ENCODE measurements around the gene DNAJC8. TPM values are rescaled to one million over a fixed set of nuclear protein-coding genes. Genes with fewer than 3 reads are reported as not detected.

The DNAJC8 gene
- polyA plus RNA-seq, 4 donors, result 146 to 175 (median 157) TPM

DNA sequence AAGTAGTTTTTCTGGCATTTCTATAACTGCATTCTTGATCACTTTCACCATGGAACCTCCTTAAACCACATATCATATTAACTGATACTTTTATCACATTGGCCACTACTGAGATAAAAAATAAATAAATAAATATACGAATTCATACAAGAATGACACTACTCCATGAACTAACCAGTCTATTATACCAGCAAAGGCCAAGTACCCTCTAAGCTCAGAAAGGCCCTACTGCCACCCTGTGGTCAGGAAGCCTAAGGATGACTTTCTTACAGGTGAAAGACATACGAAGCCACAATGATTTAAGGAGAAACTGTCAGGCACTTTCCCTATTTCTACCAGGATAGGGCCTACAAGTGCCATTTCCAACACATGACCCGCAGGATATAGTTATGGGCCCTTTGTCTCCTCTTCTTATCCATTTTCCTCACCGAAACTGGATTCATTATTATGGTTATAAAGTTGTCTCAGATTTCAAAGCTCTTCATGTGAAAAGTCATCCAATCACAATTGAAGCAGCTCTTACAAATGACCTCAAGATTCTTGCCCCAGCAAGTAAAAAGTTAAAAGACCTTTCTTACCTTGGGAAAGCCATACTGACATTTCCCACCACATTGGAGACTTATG lies 23.9 kb downstream of the DNAJC8 start:
- peak in 1 of 4 donors; percentile 33 for DNase-seq (ENCODE audit: low read depth in 4 of 4, low spot score in 2 of 4)

DNA sequence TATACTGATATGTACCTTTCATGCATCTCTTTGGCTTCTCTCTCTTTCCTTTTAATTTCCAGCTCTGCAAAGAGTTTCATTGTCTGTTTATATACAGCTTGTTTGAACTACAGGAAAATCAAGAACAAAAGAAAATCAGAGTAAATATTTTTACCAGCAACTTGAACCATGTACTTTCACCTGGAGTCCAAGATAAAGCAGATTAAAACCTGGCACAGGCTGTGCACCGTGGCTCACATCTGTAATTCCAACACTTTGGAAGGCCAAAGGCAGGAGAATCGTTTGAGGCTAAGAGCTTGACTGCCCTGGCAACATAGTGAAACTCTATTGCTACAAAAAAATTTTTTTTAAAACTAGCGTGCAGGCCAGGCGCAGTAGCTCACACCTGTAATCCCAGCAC lies 27.6 kb downstream of the DNAJC8 start:
- DNase-seq (ENCODE audit: low read depth in 4 of 4, low spot score in 2 of 4), result no peak

DNA sequence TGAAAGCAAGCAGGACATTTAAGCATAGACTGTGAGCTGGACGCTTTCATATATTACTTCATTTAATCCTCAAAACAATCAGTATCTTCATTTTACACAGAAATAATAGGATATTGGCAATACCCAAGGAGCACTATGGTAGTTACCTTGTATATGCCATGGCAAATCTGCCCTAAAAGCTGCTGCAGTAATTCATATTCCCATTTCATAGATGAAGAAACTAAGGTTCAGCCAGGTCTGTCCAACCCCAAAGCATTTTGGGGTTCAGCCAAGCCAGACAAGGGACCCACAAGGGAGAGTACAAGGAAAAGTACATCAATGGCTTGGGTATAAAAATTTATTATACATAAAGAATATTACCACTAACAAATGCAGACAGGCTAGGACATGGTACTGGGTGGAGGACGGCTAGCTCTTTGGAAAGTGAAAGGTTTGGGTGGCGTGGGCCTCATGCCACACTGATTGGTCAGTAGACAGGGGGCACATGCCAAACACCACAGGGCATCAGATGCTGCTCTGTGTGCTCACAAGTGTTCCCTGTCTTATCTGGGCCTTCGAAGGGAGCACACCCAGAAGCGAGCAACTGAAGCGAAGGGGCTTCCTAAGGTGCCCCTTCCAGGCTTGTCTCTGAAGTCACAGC lies 32.5 kb downstream of the DNAJC8 start:
- DNase-seq (ENCODE audit: low read depth in 4 of 4, low spot score in 2 of 4), result no peak

DNA sequence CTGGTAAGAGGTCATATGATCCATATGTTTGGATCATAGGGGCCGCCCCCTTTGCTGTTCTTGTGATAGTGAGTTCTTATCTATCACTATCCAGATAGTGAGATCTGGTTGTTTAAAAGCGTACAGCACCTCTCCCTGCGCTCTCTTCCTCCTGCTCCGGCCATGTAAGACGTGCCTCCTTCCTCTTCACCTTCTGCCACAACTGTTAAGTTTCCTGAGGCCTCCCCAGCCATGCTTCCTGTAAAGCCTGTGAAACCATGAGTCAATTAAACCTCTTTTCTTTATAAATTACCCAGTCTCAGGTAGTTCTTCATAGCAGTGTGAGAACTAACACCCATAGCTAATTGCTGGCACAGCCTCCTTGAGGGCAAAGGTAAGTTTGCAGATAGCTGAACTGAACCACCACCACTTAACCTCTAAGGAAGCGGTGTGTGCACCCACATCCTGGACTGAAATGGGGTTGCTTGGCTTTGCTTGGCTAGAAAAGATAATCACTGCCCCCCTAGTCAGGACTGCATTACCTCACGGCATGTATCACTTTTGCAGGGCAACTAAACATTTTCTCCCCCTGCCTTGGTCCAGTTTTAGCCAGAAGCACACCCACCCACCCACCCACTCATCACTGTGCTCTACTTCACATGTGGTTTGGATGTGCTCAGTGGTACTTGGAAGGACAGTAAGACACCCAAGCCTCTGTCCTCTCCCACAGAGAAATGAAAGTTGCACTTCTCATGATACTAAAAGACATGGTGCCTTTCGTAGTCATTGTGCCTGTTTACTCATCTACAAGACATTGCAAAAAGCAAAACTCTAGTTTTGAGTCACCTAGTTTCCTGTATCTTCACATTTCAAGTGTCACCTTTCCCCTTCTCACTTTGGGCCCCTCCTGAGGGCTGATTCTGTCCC lies 33.2 kb downstream of the DNAJC8 start:
- no peak for DNase-seq (ENCODE audit: low read depth in 4 of 4, low spot score in 2 of 4)

DNA sequence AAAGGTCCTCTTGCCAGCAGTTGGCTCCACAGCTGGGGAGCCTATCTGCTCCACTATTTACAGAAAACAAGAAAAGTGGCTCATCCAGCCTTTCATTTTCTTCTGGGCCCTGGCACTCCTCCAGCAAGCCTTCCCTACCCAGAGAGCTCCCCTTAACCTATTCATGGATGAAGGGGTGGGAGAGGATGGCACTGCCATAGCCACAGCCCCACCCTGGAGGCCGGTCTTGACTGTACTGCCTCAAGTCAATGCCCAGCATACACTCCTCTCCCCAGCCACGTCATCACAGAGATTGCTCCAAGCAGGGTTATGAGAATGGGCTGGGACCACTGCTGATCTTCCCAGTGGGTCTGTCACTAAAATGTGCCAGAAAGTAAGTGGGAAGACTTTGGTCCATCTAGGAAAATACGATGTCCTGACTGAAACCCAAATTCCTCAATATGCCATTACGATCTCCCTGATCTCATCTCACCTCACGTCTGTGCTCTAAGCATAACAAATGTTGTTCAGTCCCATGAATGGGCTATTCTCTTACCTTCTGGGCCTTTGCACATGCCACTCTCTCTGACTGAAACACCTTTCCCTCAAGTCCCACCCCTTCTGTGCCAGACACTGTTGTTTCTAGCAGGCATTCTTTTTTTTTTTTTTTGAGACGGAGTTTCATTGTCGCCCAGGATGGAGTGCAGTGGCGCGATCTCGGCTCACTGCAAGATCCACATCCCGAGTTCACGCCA lies 35.0 kb downstream of the DNAJC8 start:
- DNase-seq (ENCODE audit: low read depth in 4 of 4, low spot score in 2 of 4), result no peak

DNA sequence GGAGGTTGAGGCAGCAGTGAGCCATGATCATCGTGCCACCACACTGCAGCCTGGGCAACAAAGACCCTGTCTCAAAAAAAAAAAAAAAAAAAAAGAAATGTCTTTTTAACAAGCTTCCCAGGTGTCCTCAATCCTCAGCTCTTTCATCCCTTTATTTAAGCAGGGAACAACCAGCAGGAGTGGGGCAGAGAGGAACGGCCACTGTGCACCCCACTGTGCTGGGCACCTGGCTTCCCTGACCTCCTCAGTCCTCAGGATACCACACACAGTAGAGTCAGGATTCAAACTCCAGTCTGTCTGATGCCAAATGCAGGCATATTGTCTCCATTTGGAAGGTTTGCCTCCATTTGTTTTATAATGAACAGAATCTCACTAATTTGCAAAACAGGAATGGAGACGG lies 36.5 kb downstream of the DNAJC8 start:
- DNase-seq (ENCODE audit: low read depth in 4 of 4, low spot score in 2 of 4), result no peak

DNA sequence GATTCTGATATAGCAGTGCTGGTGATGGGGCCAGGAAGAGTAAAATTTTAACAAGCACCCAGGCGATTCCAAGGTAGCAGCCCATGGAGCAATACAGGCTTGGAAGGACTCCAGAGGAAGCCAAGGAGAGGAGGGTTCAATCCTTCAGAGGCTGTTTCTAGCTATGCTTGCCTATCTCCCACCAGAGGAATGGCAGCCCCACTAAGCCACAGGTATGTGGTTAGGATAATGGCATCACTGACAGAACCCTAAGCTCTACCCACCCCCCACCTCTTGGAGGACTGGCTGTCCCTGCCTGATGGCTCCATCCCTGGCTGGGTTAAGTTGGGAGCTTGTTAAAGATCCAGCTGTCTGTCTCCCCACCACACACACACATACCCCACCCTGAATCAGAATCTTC lies 37.0 kb downstream of the DNAJC8 start:
- DNase-seq (ENCODE audit: low read depth in 4 of 4, low spot score in 2 of 4), result no peak

DNA sequence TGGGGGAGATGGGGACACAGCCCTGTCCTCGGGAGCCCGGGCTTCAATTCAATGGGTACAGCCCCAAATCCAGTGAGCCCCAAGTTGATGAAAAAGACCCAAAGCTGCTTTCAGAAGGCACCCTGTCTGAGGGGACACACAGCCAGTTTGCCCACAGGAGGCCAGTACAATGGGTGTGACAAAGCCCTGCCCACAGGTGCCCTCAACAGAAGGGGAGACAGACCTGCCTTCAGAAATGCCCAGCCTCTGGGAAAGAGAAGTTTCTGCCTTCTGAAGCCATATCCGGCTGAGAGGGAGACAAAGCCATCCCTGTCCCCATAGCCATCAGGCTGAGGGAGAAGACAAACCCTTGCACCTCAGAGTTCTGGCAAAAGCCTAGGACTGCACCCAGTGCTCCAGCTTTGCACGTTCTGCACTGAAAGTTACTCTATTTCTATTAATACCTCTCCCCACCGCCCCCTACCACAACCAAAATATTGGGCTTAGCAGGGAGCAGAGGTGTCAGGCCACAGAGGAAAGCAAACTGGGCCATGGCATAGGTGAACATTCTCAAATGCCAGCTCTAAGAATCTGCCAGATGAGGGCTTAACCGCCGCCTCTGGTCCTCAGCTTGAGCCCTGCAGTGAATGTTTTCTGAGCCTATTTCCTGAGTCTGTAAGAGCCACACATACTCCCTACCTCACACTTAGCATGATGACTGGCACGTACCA lies 38.3 kb downstream of the DNAJC8 start:
- DNase-seq (ENCODE audit: low read depth in 4 of 4, low spot score in 2 of 4), result no peak

DNA sequence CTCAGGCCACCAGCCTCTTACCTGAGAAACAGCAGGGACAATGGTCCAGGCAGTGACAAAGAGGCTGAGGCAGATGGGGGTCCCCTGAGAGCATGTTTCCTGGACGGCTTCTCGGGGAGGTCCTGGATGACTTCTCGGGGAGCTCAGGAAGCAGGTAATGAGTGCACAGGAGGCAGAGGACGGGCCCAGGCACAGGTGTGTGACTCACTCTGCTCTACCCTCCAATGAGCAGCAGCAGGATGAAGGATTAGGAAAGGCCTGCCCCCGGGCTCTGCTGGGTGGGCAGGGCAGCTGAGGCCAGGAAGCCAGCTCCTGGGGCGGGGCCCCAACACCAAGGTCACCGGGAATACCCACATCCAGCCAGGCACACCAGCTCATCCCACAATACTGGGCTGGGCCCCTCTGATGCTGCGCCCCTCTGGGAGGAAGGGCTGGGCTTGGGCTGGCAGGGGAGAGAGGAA lies 39.1 kb downstream of the DNAJC8 start:
- no peak for DNase-seq (ENCODE audit: low read depth in 4 of 4, low spot score in 2 of 4)

DNA sequence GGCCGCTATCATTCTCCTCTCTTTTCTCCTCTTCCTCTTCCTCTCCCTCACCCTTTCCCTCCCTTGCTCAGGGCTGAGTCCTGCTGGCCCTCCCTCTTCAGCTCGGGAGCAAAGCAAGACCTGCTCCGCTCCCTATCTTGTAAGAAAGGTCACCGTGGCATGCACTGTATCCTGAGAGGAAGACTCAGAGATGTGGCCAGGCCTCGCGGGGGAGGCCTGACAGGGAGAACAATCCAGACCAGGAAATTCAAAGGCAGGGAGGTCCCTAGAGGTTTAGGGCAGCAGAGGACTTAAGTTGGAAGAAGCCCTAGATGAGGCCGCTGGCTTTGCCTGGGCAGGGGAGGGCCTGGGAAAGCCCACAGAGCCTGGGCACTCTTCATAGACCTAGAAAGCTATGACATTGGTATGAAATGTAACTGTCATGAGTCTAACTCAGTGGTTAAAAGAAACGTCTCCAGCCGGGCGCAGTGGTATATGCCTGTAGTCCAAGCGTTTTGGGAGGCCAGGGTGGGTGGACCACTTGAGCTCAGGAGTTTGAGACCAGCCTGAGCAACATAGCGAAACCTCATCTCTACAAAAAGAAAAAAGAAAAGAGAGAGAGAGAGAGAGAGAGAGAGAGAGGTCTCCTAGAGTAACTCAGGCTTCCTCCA lies 41.7 kb downstream of the DNAJC8 start:
- no peak for DNase-seq (ENCODE audit: low read depth in 4 of 4, low spot score in 2 of 4)

DNA sequence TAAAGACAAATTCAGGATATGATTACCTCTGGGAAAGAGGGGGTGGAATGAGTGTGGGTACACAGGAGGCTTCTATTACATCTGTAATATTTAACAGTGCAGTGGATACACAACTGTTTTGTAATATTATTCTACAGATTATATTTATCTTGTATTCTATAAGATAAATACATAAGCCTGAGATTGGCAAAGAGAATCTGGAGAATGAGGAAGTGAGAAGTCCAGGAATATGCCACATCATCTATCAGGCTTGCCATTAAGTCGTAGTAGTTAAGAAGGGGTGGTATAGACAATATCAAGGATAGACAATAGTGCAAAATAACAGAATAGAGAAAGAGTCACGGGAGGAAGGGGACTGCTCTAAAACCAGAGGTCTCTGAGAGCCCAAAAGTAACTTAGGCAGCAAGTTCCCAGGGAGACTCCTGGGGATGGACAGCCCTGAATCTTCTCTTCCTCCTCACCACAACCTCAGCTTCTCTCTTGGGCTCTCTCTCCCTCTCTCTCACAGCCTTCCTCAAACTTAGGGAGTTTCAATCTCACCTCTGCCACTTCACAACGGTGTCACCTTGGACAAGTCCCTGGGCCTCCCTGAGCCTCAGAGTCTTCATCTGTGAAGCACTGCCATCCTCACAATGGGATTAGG lies 42.4 kb downstream of the DNAJC8 start:
- DNase-seq (ENCODE audit: low read depth in 4 of 4, low spot score in 2 of 4), result no peak

DNA sequence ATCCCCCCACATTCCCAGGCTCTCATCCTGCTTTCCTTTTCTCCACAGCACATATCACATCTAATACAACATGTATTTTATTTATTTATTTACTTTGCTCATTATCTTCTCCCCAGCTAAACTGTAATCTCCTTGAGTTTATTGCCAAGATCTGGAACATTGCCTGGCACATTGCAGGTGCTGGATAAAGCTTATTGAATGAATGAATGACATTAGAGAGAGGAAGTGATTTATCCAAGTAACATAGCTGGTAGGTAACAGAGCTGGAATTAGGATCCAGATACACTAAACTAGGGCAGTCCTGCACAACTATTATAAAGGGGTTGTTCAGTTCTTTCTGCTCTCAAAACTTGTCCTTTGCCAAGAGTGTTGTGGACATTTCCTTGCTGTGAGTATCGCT lies 47.8 kb downstream of the DNAJC8 start:
- no peak for DNase-seq (ENCODE audit: low read depth in 4 of 4, low spot score in 2 of 4)

DNA sequence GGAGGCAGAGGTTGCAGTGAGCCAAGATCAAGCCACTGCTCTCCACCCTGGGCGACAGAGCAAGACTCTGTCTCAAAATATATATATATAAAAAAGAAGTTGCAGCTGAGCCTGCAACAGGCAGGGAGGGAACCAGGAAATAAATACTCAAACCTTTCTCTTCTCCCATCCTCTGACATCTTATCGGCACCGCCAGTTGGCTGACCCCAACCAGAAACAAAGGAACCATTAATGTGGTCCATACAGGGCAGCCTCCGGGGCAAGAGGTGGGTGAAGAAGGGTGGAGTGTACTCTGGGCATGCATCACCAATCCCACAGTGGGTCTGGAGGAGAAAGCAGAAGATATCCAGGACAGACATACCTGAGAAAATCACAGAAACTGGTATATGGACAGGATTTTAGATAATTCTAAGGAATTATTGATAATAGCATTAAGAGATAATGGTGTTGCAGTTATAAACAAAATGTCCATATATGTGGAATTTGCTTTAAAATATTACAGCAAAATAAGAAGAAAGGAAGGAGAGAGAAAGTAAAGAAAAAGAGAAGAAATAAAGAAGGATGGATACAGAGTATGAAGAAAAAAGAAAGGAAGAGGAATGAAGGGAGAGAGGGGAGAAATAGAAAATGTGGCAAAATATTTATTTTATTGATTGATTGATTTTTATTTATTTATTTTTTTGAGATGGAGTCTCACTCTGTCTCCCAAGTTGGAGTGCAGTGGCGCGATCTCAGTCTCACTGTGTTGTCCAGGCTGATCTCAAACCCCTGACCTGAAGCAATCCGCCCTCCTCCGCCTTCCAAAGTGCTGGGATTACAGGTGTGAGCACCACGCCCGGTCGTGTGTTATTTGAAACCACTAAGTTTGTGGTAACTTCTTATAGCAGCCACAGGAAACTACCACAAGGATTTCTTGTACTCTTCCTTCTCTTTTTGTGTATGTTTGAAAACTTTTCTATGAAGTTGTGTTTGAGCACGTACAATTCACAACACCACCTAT lies 52.2 kb downstream of the DNAJC8 start:
- no peak for DNase-seq (ENCODE audit: low read depth in 4 of 4, low spot score in 2 of 4)

DNA sequence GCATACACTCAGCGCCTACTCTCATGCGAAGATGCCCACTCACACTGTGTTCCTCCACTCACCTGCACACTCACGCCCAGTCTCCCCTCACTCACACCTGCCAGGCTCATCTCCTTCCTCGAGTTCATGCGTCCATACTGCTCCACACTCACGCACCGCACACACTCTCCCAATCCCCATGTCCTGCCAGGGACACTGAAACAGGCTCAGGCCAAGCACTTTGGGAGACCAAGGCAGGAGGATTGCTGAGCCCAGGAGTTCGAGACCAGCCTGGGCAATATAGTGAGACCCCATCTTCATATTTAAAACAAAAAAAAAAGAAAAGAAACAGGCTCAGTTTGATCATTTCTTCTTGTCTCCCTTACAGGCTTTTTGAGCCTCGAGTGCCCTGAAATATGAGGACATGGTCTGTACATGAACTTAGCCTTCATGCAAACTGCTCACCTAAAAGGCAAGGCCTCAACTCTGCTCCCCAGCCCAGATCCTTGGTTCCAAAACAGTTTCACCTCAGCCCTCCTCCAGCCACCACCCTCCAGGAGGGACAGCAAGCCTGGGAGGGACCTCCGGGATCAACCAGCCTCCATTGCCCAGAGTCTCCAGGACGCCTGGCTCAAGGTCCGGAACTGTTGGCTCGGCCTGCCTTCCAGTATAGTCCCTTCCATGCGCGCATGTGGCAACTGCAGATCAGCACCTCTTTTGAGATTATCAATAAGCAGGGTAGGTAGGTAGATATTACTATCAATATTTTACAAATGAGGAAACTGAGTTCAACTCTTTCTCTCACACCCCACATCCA lies 53.9 kb downstream of the DNAJC8 start:
- DNase-seq (ENCODE audit: low read depth in 4 of 4, low spot score in 2 of 4), result no peak

DNA sequence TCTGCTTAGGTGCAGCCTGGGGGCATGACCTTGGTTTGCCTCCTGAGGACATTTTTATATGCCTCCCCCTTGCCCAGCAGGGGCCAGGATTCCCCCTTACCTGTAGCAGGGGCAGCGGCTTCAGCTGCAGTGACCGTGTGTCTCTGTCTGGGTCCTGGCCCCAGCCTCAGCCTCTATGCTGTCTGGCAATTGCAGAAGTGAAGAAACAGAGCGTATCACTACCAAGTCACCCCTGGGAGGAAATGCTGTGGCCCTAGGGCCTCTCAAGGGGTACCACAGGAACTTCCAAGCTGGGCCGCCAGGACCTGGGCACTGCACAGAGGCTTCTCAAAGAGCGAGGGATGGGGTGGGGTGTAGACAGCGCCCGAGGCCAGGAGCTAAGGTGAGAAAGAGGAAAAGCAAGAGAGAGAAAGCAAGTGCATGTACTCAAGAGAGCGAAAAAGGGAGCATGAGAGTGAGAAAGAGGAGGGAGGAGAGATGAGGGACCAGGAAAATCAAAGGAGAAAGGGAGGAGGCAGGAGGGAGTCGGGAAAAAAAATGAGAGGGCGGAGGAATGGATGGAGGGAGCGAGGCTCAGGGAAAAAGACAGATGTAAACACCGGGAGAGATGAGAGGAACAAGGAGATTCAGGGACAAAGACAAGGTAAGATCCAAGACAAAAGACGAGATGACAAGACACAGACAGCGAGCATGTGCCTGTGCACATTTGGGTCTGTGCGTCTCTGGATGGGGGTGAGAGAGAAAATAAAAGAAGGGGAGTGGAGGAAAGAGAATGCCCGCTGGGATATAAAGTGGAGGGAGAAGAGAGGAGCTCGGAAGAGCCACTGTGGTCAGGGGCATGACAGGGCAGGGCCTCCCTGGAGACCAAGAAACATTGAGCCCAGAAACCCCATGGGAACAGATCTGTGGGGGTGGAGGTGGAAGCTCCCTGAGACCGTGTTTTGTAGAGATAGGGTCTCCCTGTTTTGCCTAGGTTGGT lies 56.0 kb downstream of the DNAJC8 start, which contains the start of gene PTAFR:
PTAFR (minus strand) TSS at position 199 of the 979 bp plus-strand sequence. CDS start 25,669 bp downstream, outside the sequence.
- no peak for DNase-seq (ENCODE audit: low read depth in 4 of 4, low spot score in 2 of 4)

DNA sequence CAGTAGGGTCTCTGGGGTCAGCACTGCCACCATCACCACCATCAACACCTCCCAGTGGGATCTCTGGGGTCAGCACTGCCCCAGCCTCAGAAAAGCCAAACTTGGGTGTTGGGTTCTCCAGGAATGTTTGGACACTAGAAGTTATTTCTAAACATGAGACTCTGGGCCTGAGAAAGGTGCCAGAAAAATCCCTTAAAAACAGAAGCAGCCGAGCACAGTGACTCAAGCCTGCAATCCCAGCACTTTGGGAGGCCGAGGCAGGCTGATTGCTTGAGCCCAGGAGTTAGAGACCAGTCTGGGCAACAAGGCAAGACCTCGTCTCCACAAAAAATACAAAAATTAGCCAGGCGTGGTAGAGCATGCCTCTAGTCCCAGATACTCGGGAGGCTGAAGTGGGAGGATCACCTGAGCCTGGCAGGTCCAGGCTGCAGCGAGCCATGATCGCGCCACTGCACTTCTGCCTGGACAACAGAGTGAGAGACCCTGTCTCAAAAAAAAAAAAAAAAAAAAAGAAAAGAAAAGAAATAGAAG lies 56.8 kb downstream of the DNAJC8 start:
- no peak for DNase-seq (ENCODE audit: low read depth in 4 of 4, low spot score in 2 of 4)
